Endothelial cell of hepatic sinusoid (primary cell): ENCODE measurements around the gene PLA2G4D.

ENCODE experiments used
- in situ Hi-C: cut with HindIII; loops from 2 replicates; pipeline ENCODE4 v1.10.0; 2017; ENCODE audit warnings: low sequenced_read_pairs

PLA2G4D gene

DNA sequence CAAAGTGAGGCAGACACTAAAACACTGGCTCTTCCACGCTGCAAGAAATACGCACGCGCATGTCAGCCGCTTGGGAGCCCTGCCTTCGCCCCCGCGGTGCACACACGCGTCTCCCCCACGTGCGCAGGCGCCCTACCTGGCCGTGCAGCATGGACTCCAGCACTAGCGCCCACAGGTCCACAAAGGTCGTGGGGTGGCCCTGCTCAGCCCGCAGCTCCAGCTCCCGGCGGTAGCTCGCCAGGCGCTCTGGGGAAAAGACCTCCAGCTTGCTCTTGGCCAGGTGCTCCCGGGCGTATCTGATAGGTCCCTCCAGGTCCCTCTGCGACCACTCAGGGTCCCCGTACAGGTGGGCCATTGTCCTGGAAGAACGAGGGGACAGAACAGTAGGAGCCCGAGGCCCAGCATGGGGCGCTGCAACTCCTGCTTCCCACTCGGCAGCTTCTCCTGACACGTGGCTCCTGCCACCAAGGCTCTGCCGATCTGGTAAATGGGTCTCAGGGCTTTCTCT lies 14.9 kb downstream of the PLA2G4D start:
- in situ Hi-C loops: no loop called here

GRCh38 chr15:42078903-42079302 lies 15.5 kb downstream of the PLA2G4D start:
- in situ Hi-C loops: no loop called here

DNA sequence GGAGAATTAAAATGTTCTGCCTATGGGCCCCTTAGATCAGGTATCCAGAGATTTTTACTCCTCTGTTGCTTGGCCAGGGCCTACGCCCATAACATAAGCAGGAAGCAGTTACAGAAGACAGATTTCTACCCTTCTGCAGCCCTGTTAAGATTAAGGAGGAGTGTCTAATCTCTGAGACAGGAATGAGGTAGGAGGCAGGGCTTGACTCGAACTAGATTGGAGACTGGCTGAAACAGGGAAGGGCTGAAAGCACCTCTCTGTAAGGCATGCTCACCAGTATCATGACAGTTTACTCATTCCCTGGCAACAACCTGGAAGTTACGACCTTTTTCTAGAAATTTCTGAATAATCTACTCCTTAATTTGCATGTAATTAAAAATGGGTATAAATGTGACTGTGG lies 16.7 kb downstream of the PLA2G4D start:
- in situ Hi-C loops: no loop called here

DNA sequence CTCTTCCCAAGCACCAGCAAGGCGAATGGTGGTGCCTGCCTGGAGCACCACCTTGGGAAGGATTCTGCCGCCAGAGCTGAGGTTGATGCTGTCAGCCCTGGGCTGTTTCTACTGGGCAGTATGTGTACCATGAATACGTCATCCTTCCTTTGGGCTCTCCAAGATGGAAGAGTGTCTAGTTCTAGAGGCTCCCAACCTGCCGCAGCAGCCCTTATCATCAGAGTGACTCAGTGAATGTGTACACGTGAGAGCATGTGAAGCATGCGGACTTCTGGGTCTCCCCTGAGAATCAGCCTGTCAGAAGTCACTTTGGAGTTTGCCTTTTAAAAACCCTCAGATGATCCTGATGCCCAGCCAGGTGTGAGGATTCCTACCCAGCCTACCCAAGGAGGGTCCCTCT lies 20.9 kb downstream of the PLA2G4D start:
- in situ Hi-C loops: no loop called here

- in situ Hi-C loops: no loop called here
Measured at GRCh38 chr15:42072141-42072685, 22.1 kb downstream of the PLA2G4D start.

DNA sequence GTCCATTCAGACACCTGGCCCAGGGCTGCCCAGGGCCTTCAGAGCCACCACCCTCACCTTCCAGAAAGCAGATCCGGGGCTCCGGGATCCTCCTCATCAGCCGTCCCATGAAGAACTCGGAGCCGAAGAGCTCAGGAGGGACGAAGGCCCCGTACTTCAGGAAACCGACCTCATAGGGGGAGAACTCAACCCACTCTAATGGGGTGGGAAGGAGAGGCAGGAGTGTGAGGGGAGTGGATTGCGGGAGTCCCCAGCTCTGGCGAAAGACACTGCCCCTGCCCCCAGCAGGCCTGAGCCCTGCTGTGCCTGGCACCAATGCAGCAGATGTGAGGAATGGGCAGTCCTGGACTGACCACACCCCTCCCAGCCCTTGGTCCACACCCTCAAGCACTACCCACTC lies 22.6 kb downstream of the PLA2G4D start:
- in situ Hi-C loops: no loop called here

- in situ Hi-C loops: no loop called here
Measured at GRCh38 chr15:42070976-42071350, 23.4 kb downstream of the PLA2G4D start.

DNA sequence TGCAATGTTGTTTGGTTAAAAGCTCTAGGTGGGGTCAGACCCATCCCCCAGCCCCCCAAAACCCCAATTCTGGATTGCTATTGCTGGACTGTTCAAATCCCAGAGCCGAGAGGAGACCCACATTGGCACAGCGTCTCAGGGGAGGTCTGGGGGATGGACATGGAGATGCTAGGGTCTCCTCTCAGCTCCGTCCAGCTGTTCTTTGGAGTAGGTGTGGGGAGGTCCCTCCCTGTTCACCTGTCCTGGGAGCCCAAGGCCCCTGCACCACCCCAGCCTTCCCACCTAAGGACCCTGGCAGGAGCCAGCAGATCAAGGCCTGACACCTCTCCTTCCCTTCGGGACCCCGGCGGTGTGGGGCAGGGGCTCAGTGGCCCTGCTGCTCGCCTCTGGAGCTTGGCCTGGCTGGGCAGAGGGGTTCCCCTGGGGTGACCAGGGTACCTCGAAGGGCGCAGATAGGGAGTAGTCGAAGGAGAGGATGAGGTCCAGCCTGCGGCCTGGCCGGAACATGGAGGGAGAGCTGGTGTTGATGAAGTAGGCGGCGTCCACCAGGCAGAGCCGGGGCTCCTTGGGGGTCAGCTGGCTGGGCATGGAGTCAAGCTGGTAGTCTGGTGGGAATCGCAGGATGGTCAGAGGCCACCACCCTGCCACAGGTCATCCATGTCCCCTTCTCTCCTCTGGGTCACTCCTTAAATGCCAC lies 23.9 kb downstream of the PLA2G4D start:
- in situ Hi-C loops: no loop called here

- in situ Hi-C loops: no loop called here
Measured at GRCh38 chr15:42069496-42070278, 24.7 kb downstream of the PLA2G4D start.

DNA sequence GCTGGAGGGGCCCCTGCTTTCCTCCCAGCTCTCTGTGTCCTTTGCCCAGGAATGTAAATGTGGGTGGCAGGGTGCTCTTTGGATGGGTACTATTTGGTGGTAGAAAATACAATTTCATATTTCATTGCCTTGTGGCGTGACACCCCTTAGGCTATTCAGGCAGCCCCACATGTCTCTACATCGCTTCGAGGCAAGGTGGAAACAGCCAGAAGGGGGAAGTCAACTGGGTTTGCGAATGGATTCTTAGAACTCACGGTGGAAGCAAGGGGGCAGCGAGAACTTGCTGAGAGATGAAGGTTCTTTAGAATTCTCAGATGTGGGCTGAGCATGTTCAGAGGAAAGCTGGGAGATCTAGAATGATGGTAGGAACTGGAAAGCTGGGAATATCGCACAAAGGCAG lies 25.3 kb downstream of the PLA2G4D start:
- in situ Hi-C loops: no loop called here

DNA sequence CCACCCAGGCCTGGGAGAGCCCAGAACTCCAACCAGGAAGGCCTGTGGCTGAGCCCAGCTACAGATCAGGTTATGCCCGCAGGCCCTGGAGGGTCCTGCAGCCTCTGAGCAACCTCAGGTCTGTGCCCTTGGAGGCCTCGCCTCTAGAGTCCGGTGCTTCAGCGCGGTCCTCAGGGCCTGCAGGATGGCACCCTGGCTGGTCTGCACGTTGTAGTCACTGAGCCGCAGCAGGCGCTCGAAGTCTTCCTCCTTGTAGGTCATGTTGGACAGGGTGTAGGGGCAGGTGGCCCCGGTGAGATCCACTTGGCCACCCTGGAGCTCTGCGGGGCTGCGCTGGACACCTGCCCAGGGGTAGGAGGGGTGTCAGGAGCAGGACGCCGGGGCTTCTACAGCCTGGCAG lies 25.8 kb downstream of the PLA2G4D start:
- in situ Hi-C loops: no loop called here

GRCh38 chr15:42066764-42067415 lies 27.5 kb downstream of the PLA2G4D start:
- in situ Hi-C loops: no loop called here

DNA sequence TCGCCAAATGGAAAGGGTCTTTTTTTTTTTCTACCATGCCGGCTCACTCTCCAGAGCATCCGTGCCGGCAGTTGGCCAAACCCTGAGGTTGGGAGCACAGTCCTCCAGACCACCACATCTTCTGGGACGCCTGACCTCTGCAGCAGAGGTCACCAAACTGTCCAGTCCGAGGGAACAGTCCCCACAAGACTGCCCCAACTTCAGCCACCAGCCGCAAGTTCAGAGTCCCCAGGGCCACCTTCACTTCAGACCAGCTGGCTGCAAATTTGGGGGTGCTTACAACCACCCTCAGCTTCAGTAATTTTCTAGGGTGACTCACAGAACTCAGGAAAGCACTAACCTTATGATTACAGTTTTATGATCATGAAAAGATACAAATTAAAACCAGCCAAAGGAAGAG lies 28.9 kb downstream of the PLA2G4D start:
- in situ Hi-C loops: no loop called here

- in situ Hi-C loops: no loop called here
Measured at GRCh38 chr15:42065033-42065432, 29.3 kb downstream of the PLA2G4D start.

DNA sequence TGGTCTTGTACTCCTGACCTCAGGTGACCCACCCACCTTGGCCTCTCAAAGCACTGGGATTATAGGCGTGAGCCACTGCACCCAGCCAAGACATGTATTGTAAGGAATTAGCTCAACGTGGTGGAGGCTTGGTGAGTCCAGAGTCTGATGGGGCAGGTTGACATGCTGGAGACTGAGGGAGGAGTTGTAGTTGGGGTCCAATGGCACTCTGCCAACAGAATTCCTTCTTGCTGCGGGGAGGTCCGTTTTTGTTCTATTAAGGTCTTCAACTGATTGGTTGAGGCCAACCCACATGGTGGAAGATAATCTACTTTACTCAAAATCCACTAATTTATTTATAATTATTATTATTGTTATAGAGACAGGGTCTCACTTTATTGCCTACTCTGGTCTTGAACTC lies 30.1 kb downstream of the PLA2G4D start:
- in situ Hi-C loops: no loop called here

- in situ Hi-C loops: no loop called here
Measured at GRCh38 chr15:42063122-42063848, 31.1 kb downstream of the PLA2G4D start.

DNA sequence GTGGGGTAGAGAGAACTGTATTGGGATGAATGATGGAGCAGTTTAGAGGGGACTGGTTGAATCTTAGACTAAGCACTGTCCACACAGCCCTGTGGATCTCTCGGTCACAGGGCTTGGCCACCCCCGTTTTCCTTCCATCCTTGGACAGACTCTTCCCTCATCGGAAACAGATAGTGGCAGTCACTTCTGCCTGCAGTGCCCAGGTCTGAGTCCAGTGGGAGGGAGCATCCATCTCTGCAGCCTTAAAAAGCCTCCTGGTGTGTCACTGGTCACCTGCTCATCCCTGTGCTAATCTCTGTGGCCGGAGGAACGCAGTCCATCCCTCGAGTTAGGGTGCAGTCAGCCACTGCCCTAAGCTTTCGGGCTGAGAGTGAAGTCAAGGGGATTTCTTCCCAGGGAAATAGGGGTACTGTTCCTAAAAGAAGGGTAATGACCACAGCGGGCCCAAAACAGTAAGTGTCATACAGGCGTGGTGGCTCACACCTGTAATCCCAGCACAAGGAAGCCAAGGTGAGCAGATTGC lies 32.0 kb downstream of the PLA2G4D start:
- in situ Hi-C loops: no loop called here

- in situ Hi-C loops: no loop called here
Measured at GRCh38 chr15:42060797-42061196, 33.6 kb downstream of the PLA2G4D start.

- in situ Hi-C loops: no loop called here
Measured at GRCh38 chr15:42060477-42060763, 33.9 kb downstream of the PLA2G4D start.

- in situ Hi-C loops: no loop called here
Measured at GRCh38 chr15:42059661-42060476, 34.5 kb downstream of the PLA2G4D start.
